ENCODE data around the gene ANO9.

The ANO9 gene

GRCh38 chr11:477052-477715 lies 35.4 kb upstream of the ANO9 start:
- DNase-seq (ENCODE audit: extremely low spot score): no peak
- ChIA-PET POLR2A (no interaction called here), CTCF (interaction anchor here (1.1 kb wide), 1 partner anchor 11 kb away, joined by 3 read pairs; no protein-coding TSS in a partner anchor)
- TF ChIP-seq CTCF (IDR thresholded peaks at IDR 0.05; ENCODE audit: control extremely low read depth, extremely low read depth, low read depth, missing control alignments): no peak

DNA sequence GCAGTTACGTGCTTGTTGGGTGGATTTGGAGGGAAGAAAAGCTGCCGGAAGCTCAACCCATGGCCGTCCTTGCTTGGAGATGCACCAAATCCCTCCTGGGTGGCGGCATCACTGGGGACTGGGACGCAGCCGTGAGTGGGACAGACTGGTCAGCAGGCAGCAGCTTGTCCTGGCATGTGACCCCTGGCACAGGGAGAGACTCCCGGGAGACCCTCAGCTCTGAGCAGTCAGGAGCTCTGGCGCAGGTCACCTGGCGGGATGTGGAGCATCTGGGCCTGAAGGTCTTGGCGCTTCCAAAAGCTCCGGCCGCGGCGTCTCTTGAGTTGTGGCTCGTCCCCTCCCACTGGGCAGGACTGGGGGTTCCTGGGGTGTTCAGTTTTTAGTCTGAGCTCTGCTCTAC lies 34.6 kb upstream of the ANO9 start:
- DNase-seq (ENCODE audit: extremely low spot score): no peak
- ChIA-PET POLR2A (no interaction called here), CTCF (interaction anchor here (1.1 kb wide), 1 partner anchor 10 kb away, joined by 3 read pairs; no protein-coding TSS in a partner anchor)
- TF ChIP-seq CTCF (IDR thresholded peaks at IDR 0.05; ENCODE audit: control extremely low read depth, extremely low read depth, low read depth, missing control alignments): no peak

DNA sequence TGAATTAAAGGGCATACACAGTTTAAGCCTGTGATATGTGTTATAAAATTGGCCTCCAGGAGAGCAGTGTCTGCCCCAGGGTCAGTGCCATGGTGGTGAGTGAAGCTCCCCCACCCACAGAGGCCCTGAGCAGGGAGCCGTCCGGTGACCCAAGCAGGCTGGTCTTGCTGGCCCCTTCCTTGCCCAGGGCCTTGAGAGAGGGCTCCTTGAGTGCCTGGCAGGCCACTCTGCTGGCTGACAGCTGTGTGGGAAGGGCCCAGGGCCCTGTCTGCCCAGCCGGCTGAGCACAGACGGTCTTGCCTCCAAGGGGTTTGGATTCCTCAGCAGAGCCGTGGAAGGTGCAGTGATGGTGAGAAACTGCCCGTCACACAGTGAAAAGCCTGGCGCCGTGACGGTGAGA lies 34.1 kb upstream of the ANO9 start:
- no peak for DNase-seq (ENCODE audit: extremely low spot score)
- ChIA-PET POLR2A (no interaction called here), CTCF (interaction anchor here (1.1 kb wide), 1 partner anchor 9 kb away, joined by 3 read pairs; no protein-coding TSS in a partner anchor)
- no peak for TF ChIP-seq CTCF (IDR thresholded peaks at IDR 0.05; ENCODE audit: control extremely low read depth, extremely low read depth, low read depth, missing control alignments)

GRCh38 chr11:474914-475506 lies 33.2 kb upstream of the ANO9 start:
- no peak for DNase-seq (ENCODE audit: extremely low spot score)
- no peak for TF ChIP-seq CTCF (IDR thresholded peaks at IDR 0.05; ENCODE audit: control extremely low read depth, extremely low read depth, low read depth, missing control alignments)
- ChIA-PET CTCF (no interaction called here), POLR2A (no interaction called here)

DNA sequence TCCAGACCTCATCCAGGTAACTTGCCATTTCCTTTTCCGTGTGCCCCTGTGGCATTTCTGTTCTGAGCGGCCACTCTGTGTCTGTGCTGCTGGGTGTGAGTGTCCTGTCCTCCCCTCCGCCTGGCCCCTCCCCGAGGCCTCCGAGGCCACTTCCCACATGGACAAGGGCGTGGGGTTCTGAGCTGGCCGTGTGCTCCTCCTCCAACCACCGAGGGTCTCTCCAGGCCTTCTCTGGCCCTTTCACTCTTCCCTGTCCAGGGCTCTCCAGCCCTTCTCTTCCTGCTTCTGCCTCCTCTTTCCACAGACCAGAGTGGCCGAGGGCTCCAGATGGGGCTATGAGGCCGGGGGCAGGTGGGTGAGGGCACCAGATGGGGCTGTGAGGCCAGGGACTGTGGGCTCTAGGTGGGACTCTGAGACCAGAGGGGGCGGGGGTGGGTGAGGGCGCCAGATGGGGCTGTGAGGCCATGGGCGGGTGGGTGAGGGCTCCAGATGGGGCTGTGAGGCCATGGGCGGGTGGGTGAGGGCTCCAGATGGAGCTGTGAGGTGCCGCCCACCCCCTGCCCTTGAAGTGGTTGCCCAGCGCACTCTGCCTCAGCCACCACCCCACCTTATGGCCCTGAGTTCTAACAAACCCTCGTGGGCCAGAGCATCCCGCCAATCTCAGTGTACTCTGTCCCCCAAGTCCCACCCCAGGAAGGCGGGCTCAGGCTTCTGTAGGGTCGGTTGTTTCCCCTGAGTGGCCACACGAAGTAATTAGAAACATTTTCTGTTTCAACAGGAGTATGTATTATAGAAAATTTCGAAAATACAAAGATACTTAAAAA lies 32.4 kb upstream of the ANO9 start:
- TF ChIP-seq CTCF (IDR thresholded peaks at IDR 0.05; ENCODE audit: control extremely low read depth, extremely low read depth, low read depth, missing control alignments): no peak
- ChIA-PET POLR2A (no interaction called here), CTCF (interaction anchor here (1.2 to 2.6 kb wide), 2 partner anchors 26 to 45 kb away, joined by 3 to 11 read pairs; no protein-coding TSS in a partner anchor)
- DNase-seq (ENCODE audit: extremely low spot score): no peak

- DNase-seq (ENCODE audit: extremely low spot score): no peak
- POLR2A ChIA-PET: no interaction called here
- CTCF ChIA-PET: interaction anchor here (0.8 to 2.6 kb wide), 5 partner anchors 13 to 46 kb away, joined by 3 to 11 read pairs (median 3); no protein-coding TSS in a partner anchor
- no peak for TF ChIP-seq CTCF (IDR thresholded peaks at IDR 0.05; ENCODE audit: control extremely low read depth, extremely low read depth, low read depth, missing control alignments)
Measured at GRCh38 chr11:473415-473814, 31.6 kb upstream of the ANO9 start.
